RWPE1 (cell line): ENCODE data around the gene CAB39L.

Source experiments
- CTCF ChIA-PET: fragments of 350-600 bp; sonication (Branson Sonifier 250); formaldehyde crosslinking; extraction: SDS; loops from one replicate; lab custom pipeline; 2021; lab: Yijun Ruan, JAX
- POLR2A ChIA-PET: fragments of 400-600 bp; formaldehyde crosslinking; extraction: SDS; loops from one replicate; lab custom pipeline; 2020; ENCODE audit warnings: antibody characterized with exemption; ENCODE audit not compliant: low non-redundant PET; lab: Yijun Ruan, JAX
- DNase-seq: peaks from one replicate; pipeline ENCODE4 v3.0.0; 2012; ENCODE audit warnings: low spot score
- H3K27ac ChIP-seq: fragments of 450-650 bp; 2 replicates; pipeline ENCODE4 v1.5.1; 2017
- TF ChIP-seq, protein P1 (sequence below): fragments of 450-650 bp; conservative IDR thresholded peaks from 2 replicates; pipeline ENCODE4 v1.5.1; 2017; ENCODE audit warnings: low read depth, mild to moderate bottlenecking

CAB39L gene

DNA sequence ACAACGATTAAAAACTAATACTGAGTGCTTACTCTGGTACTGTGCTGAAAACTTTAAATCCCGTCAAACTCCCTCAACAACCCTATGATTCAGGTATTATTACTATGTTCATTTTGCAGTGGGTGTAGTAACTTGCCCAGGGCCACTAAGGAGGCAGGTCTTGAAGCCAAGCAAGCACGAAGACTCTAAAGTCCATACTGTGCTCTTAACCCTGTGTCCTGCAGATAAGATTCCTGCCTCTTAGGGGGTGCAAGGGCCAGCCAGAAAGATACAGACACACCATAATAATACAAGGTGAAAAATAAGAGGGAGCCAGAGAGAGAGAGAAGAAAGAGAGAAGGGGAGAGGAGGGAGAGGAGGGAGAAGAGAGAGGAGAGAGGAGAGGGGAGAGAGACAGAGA is 100.6 kb downstream of the CAB39L start:
- ChIA-PET CTCF (no interaction called here), POLR2A (no interaction called here)
- no peak overlapping the region for H3K27ac ChIP-seq
- TF ChIP-seq, protein P1, sequence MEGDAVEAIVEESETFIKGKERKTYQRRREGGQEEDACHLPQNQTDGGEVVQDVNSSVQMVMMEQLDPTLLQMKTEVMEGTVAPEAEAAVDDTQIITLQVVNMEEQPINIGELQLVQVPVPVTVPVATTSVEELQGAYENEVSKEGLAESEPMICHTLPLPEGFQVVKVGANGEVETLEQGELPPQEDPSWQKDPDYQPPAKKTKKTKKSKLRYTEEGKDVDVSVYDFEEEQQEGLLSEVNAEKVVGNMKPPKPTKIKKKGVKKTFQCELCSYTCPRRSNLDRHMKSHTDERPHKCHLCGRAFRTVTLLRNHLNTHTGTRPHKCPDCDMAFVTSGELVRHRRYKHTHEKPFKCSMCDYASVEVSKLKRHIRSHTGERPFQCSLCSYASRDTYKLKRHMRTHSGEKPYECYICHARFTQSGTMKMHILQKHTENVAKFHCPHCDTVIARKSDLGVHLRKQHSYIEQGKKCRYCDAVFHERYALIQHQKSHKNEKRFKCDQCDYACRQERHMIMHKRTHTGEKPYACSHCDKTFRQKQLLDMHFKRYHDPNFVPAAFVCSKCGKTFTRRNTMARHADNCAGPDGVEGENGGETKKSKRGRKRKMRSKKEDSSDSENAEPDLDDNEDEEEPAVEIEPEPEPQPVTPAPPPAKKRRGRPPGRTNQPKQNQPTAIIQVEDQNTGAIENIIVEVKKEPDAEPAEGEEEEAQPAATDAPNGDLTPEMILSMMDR, result no peak
- DNase-seq, result no peak

DNA sequence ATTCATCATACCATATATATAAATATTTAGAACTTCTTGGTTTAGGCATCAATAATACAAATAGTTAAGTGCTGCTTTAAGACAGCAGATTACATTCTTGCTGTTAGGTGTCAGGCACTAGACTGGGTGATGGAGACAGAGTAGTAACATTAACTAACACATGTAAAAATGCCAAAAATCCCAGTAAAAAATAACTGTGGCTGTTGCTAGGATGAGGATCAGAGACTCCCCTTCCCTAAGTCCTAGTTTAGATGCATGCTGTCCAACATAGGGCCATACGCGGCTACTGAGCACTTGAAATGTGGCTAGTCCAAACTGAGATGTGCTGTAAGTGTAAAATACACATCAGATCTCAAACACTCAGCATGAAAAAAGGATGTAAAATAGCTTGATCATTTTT is 101.4 kb downstream of the CAB39L start:
- ChIA-PET CTCF (no interaction called here), POLR2A (no interaction called here)

DNA sequence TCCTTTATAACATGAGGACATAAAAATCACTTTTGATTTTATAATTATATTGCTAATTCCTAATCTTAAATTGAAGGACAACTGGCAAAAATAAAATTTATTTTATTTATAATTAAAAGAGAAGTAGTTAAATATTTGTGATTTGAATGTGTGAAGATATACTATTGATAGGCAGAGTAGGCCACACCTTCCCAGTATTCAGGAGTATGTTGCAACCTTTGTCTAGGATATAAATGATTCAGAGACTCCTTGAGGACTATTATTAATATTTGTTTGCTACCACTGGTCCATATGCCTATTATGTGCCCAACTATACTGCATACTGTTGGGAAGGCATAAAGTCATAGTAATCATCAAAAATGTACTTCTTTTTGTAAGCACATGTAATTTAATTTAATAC is 101.9 kb downstream of the CAB39L start:
- DNase-seq, result no peak
- TF ChIP-seq, protein P1, result no peak
- POLR2A ChIA-PET, result no interaction called here
- no peak overlapping the region for H3K27ac ChIP-seq
- CTCF ChIA-PET, result no interaction called here

More for the DNA sequence above, 101.4 kb downstream of the CAB39L start:
- H3K27ac ChIP-seq, result no peak overlapping the region
- TF ChIP-seq, protein P1, result no peak
- no peak for DNase-seq

DNA sequence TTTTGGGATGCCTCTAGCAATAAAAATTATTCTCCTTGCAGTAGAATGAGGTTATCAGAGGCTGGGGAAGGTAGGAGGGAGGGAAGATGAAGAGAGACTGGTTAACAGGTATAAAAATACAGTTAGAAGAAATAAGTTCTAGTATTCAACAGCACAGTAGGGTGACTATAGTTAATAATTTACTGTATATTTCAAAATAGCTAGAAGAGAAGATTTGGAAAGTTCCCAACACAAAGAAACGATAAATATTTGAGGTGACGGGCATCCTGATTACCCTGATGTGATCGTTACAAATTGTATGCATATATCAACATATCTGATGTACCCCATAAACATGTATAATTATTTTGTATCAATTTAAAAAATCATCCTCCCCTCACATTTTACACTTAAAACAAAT is 102.3 kb downstream of the CAB39L start:
- ChIA-PET POLR2A (no interaction called here), CTCF (no interaction called here)
- H3K27ac ChIP-seq, result no peak overlapping the region
- TF ChIP-seq, protein P1, result no peak
- DNase-seq, result no peak

DNA sequence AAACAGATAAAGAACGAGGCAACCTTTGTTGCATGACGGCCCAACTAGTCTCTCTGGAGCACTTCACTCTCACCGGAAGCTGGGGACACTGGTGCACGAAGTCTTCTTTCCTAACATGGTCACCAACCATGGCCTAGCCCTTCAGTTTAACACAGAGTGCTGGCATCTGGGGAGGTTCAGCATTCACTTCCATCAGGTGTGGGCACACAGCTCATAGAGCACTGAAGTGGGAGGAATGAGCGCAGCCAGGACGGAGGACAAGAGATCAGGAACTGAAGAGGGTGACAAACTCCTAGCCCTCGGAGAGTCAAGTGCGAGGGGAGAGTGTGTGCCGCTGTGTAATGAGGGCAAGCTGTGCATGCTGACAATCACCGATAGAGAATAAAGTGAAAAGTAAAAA is 103.7 kb downstream of the CAB39L start:
- ChIA-PET POLR2A (no interaction called here), CTCF (interaction anchor here (0.6 kb wide), 1 partner anchor 461 kb away, joined by 4 read pairs; no protein-coding TSS in a partner anchor)
- TF ChIP-seq, protein P1, result no peak
- DNase-seq, result no peak
- no peak overlapping the region for H3K27ac ChIP-seq

DNA sequence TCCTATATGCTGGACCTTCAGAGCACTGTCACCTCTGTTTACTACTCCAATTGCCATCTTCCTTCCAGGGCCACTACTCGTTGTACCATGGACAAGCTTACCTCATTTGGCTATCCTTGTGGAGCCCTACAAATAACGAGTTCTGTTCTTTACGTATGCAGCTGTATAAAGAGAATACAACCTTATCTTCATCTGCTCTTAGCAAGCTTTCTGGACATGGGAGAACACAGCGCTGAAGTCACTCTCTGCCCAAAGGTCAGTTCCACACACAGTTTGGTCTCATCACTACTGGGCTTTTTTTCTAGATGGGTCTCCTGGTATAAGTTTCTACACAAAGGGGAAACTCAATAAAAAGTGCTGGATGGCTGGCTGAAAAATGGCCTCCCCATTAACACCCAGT is 107.2 kb downstream of the CAB39L start:
- no peak overlapping the region for H3K27ac ChIP-seq
- DNase-seq, result no peak
- ChIA-PET POLR2A (no interaction called here), CTCF (no interaction called here)
- TF ChIP-seq, protein P1, result no peak

DNA sequence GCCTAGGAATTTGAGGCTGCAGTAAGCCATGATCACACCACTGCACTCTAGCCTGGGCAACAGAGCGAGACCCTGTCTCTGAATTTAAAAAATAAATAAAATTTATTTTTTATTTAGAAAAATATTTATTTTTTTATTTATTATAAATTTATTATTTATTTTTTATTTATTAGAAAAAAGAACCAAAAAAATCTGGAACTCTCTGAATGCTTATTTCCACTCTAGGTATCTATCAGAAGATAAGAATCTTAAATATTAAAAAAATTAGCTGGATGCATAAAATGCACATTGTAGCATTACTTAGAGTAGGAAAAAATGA is 113.4 kb downstream of the CAB39L start:
- TF ChIP-seq, protein P1, result no peak
- H3K27ac ChIP-seq, result no peak overlapping the region
- no peak for DNase-seq
- ChIA-PET CTCF (interaction anchor here (0.7 kb wide), 1 partner anchor 16 kb away, joined by 4 read pairs; no protein-coding TSS in a partner anchor), POLR2A (no interaction called here)
